IMR-90 (cell line): ENCODE results near the gene SPAG16. TPM values are rescaled to one million over a fixed set of nuclear protein-coding genes. Genes with fewer than 3 reads are reported as not detected.
"Not testable (repeated sequence)": the region's sequence is repeated elsewhere in the genome, so short reads cannot be mapped to it uniquely, and the experiment has no call there.

Source experiments
- ATAC-seq: fragments of 200-7000 bp; cut with Tn5 transposase; 2 replicates; pipeline ENCODE4 v1.9.1; 2020; ENCODE audit warnings: low read depth, mild to moderate bottlenecking, moderate library complexity
- BruUV-seq: library from RNA; stranded (reverse); fragments of 400-500 nt; replicated peaks from 2 replicates; lab custom pipeline; 2021; lab: Mats Ljungman, UMichigan
- CTCF ChIA-PET: fragments of 300-600 bp; formaldehyde crosslinking; extraction: SDS; loops from one replicate; lab custom pipeline; 2021; ENCODE audit warnings: antibody characterized with exemption; lab: Yijun Ruan, JAX
- POLR2A ChIA-PET: fragments of 300-600 bp; sonication (Branson Sonifier 250); formaldehyde crosslinking; loops from one replicate; lab custom pipeline; 2022; ENCODE audit warnings: antibody characterized with exemption; ENCODE audit not compliant: unreplicated experiment; lab: Charles Lee
- DNase-seq: peaks from one replicate; pipeline ENCODE4 v3.0.0; 2013
- H2AFZ ChIP-seq: replicated peaks from 2 replicates; pipeline ENCODE3; 2013; ENCODE audit warnings: low read length, mild to moderate bottlenecking; ENCODE audit not compliant: poor library complexity
- H2AK5ac ChIP-seq: 2 replicates; pipeline ENCODE4 v1.6.1; 2013; ENCODE audit warnings: low read depth, low read length, inconsistent platforms
- H2AK9ac ChIP-seq: replicated peaks from 2 replicates; pipeline ENCODE3; 2013; ENCODE audit warnings: mild to moderate bottlenecking, low read depth, low read length, moderate library complexity; ENCODE audit not compliant: poor library complexity
- H2BK120ac ChIP-seq: 2 replicates; pipeline ENCODE4 v1.6.1; 2013; ENCODE audit warnings: low read depth, low read length, inconsistent platforms
- H2BK15ac ChIP-seq: 3 replicates; pipeline ENCODE4 v1.6.1; 2013; ENCODE audit warnings: low read depth, low read length, inconsistent platforms
- H2BK20ac ChIP-seq: 2 replicates; pipeline ENCODE4 v1.6.1; 2013; ENCODE audit warnings: low read depth, mild to moderate bottlenecking, inconsistent platforms, low read length, moderate library complexity
- H2BK5ac ChIP-seq: 2 replicates; pipeline ENCODE4 v1.6.1; 2013; ENCODE audit warnings: mild to moderate bottlenecking, low read depth, low read length, inconsistent platforms; ENCODE audit not compliant: poor library complexity, severe bottlenecking
- H3K14ac ChIP-seq: replicated peaks from 2 replicates; pipeline ENCODE4 v1.6.1; 2013; ENCODE audit warnings: low read depth, low read length, inconsistent platforms
- H3K18ac ChIP-seq: 2 replicates; pipeline ENCODE4 v1.6.1; 2013; ENCODE audit warnings: low read depth, low read length, control low read depth
- H3K23ac ChIP-seq: 2 replicates; pipeline ENCODE4 v1.6.1; 2013; ENCODE audit warnings: low read depth, low read length, inconsistent platforms
- H3K27ac ChIP-seq: 2 replicates; pipeline ENCODE4 v1.5.1; 2013; ENCODE audit warnings: mild to moderate bottlenecking, control low read depth, low read length; ENCODE audit not compliant: insufficient read depth
- H3K27me3 ChIP-seq: 2 replicates; pipeline ENCODE4 v1.6.1; 2013; ENCODE audit warnings: low read length; ENCODE audit not compliant: control insufficient read depth, insufficient read depth
- H3K36me3 ChIP-seq: 2 replicates; pipeline ENCODE4 v1.6.1; 2013; ENCODE audit warnings: low read length, mixed read lengths; ENCODE audit not compliant: control insufficient read depth, insufficient read depth
- H3K4ac ChIP-seq: 2 replicates; pipeline ENCODE4 v1.6.1; 2013; ENCODE audit warnings: low read depth, low read length, inconsistent platforms
- H3K4me1 ChIP-seq: 2 replicates; pipeline ENCODE4 v1.6.1; 2013; ENCODE audit warnings: low read length, mixed read lengths; ENCODE audit not compliant: control insufficient read depth, insufficient read depth
- H3K4me2 ChIP-seq: 2 replicates; pipeline ENCODE4 v1.6.1; 2013; ENCODE audit warnings: low read depth, mild to moderate bottlenecking, control low read depth, low read length, moderate library complexity
- H3K4me3 ChIP-seq: 2 replicates; pipeline ENCODE4 v1.5.1; 2013; ENCODE audit warnings: low read depth, mild to moderate bottlenecking, control low read depth, low read length, moderate library complexity; ENCODE audit not compliant: insufficient read depth
- H3K56ac ChIP-seq: 2 replicates; pipeline ENCODE4 v1.6.1; 2013; ENCODE audit warnings: low read length, inconsistent platforms; ENCODE audit not compliant: insufficient read depth; ENCODE audit errors: extremely low read depth
- H3K79me1 ChIP-seq, 2 experiments: 2 replicates each; pipeline ENCODE4 v1.6.1; 2013; ENCODE audit warnings: low read length in 2 of 2, inconsistent platforms in 1 of 2, low read depth in 1 of 2
- H3K9ac ChIP-seq: 2 replicates; pipeline ENCODE4 v1.6.1; 2013; ENCODE audit warnings: low read depth, low read length, control low read depth
- H3K9me1 ChIP-seq: 2 replicates; pipeline ENCODE4 v1.6.1; 2013; ENCODE audit warnings: low read length, inconsistent platforms; ENCODE audit not compliant: insufficient read depth
- H3K9me3 ChIP-seq: 2 replicates; pipeline ENCODE4 v1.6.1; 2013; ENCODE audit warnings: low read length; ENCODE audit not compliant: control insufficient read depth, insufficient read depth
- H4K20me1 ChIP-seq: 2 replicates; pipeline ENCODE4 v1.6.1; 2013; ENCODE audit warnings: low read length, inconsistent platforms; ENCODE audit not compliant: insufficient read depth
- H4K5ac ChIP-seq: 2 replicates; pipeline ENCODE4 v1.6.1; 2013; ENCODE audit warnings: mild to moderate bottlenecking, low read depth, low read length, control low read depth
- H4K8ac ChIP-seq, 2 experiments: 2 replicates each; pipeline ENCODE4 v1.6.1; 2013; ENCODE audit warnings: low read depth in 2 of 2, low read length in 2 of 2, control low read depth in 1 of 2, inconsistent platforms in 1 of 2
- H4K91ac ChIP-seq: 2 replicates; pipeline ENCODE4 v1.6.1; 2013; ENCODE audit warnings: low read depth, low read length, inconsistent platforms; ENCODE audit not compliant: insufficient read depth
- WGBS, 2 experiments: methylation state at CpG; one replicate each; pipeline versions ENCODE4 v1.1.5 to v1.1.7; 2013; ENCODE audit warnings: missing lambda C conversion rate in 2 of 2; ENCODE audit not compliant: insufficient read length in 1 of 2; ENCODE audit errors: extremely low coverage in 2 of 2; 5-methylcytosine and 5-hydroxymethylcytosine counted together
- dilution Hi-C: fragments of 300-500 bp; cut with HindIII; formaldehyde crosslinking; loops from one replicate; pipeline ENCODE4 v1.14.3; 2018; ENCODE audit warnings: low sequenced_read_pairs; ENCODE audit not compliant: unreplicated experiment
- in situ Hi-C: fragments of 300-500 bp; cut with MboI; formaldehyde crosslinking; loops from 3 replicates; pipeline ENCODE4 v1.14.3; 2019; ENCODE audit warnings: low sequenced_read_pairs, inconsistent platforms, mixed read lengths
- intact Hi-C: fragments of 100-400 bp; cut with micrococcal nuclease; formaldehyde crosslinking; loops from 2 replicates; pipeline ENCODE4 v1.10.0; 2022
- polyA plus RNA-seq, 3 experiments: library from polyadenylated mRNA; depleted of rRNA; stranded (reverse); fragments of >200 nt; gene quantifications; 2 replicates each; pipeline ENCODE4 v1.2.3, GENCODE V29; 2012; ENCODE audit warnings: low replicate concordance in 1 of 3
- total RNA-seq: library from RNA; depleted of rRNA; stranded (reverse); fragments of >200 nt; gene quantifications from 2 replicates; pipeline ENCODE4 v1.2.3, GENCODE V29; 2012

SPAG16 gene
- total and polyA plus RNA-seq, 2 of the 4 experiments (the other 2 are of a cell fraction) = 7.3 to 13.5 TPM

DNA sequence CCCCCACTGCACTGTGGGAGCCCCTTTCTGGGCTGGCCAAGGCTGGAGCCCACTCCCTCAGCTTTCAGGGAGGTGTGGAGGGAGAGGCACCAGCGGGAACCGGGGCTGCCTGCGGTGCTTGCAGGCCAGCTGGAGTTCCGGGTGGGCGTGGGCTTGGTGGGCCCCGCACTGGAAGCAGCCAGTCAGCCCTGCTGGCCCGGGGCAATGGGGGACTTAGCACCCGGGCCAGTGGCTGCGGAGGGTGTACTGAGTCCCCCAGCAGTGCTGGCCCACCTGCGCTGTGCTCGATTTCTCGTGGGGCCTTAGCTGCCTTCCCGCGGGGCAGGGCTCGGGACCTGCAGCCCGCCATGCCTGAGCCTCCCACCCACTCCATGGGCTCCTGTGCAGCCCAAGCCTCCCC is 434.1 kb downstream of the SPAG16 start:
- H3K79me1 ChIP-seq, H3K56ac ChIP-seq, H3K4me3 ChIP-seq, H2AK5ac ChIP-seq, POLR2A ChIA-PET, H3K9ac ChIP-seq, intact Hi-C loops, H4K20me1 ChIP-seq, H3K4ac ChIP-seq, H3K14ac ChIP-seq, H4K8ac ChIP-seq, H3K27me3 ChIP-seq, H2AK9ac ChIP-seq, H2BK20ac ChIP-seq, H3K27ac ChIP-seq, H4K91ac ChIP-seq, H3K23ac ChIP-seq, H3K9me1 ChIP-seq, H2BK15ac ChIP-seq, H3K36me3 ChIP-seq, CTCF ChIA-PET, ATAC-seq, H3K9me3 ChIP-seq, in situ Hi-C loops, DNase-seq, dilution Hi-C loops, BruUV-seq, H2AFZ ChIP-seq, H3K4me1 ChIP-seq, H2BK120ac ChIP-seq, H3K4me2 ChIP-seq, H4K5ac ChIP-seq, H3K18ac ChIP-seq, H2BK5ac ChIP-seq: not testable (repeated sequence)
- no CpG with 5 or more reads among the region's 16 CpGs for WGBS, 2 experiments
